GM19463 (cell line): Measurements from ENCODE around the gene MEAF6.
A peak's percentile ranks its signal among the peaks of the same experiment; 100 is the strongest.

ENCODE experiments used
- ATAC-seq: cut with Tn5 transposase; IDR thresholded peaks from one replicate; pipeline ENCODE4 v1.9.1; 2021; ENCODE audit warnings: mild to moderate bottlenecking, moderate library complexity; ENCODE audit not compliant: unreplicated experiment

Gene MEAF6

DNA sequence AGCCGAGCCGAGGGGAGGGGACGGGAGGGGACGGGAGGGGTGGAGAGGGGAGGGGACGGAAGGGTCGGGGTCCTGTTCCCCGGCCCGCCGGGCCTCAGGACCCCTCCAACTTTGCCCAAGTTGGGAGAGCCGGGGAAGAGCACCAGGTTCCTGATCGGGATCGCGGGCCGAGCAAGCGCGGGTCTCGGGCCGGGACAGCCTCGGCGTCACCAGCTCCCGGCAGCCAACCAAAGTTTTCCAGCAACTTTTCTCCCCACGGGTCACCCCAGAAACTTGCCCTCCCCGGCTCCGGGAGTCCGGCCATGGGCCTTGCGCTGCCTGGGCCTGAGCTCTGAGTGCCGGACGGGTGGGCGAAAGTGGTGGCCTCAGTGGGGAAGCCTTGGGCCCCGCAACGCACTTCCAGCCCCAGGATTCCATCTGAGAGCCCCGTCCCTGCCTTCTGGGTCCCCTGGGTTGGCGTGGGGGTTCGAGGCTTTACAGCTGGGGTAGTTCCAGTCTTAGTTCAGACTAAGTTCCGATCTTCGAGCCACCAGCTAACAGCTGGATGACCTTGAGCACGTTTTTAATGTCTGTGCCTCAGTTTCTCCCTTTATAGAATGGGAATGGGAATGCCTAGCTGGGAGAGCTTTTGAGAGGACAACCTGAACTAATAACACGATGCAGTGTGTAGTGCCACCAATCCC, 39.7 kb downstream of the MEAF6 start:
- no peak for ATAC-seq

DNA sequence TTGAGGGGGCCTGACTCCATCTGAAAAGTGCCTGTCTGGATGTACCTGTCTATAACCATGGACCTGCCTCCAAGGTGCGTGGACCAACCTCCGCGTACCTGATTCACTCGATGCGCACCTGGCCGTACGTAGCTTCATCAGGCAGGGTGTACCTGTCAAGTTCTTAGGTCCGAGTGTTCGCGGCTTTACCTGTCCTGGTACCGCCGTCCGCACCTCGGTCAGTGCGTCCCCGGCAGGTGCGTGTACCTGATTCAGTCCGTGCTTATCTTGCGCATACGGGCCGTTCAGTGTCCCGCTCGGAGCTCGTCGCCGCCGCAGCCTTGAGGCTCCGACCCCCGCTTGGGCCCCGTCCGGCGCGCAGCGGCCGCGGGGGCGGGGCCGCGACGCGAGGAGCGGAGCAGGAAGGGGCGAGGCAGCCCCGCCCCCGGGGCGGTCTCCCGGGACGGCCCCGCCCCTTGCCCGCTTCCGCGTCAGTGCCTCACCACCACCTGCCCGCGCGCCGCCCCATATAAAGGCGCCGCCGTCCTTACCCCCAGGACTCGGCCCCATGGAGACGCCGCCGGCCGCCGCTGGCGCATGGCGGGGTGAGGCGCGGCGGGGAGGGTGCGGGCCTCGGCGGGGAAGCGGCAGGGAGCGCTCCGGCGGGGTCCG, 40.4 kb downstream of the MEAF6 start, which contains the start of gene ZC3H12A:
Gene ZC3H12A, plus strand, starts transcription at position 535 of the 651 bp plus-strand sequence. CDS start 917 bp downstream, outside the sequence.
- ATAC-seq: peak; percentile 58

DNA sequence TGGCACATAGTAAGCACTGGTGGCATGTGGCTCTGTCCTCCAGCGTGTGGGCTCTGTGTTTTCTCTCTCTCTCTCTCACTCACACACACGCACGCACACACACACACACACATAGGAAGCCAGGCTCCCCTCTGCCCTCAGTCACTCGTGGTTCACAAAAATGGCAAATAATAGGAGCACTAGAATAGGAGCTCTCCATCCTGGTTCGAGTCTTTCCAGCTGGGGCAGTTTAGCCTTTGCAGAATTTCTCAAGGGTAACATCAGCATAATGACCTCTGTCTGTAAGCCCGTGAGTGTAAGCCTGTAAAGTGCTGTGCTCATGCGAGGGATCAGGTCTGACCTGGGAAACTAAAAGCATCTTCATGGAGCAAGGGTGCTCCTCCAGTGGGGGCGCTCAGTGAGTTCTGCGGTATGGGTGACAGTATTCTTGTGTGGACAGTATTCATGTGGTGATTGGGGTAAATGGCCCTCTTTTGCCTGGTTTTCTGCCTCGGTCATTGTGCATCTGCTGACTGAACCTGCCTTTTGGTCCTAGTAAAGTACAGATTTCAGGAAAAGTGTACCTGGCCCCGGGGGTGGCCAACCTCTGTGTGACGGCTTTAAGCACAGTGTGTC, 41.0 kb downstream of the MEAF6 start:
- ATAC-seq: no peak

DNA sequence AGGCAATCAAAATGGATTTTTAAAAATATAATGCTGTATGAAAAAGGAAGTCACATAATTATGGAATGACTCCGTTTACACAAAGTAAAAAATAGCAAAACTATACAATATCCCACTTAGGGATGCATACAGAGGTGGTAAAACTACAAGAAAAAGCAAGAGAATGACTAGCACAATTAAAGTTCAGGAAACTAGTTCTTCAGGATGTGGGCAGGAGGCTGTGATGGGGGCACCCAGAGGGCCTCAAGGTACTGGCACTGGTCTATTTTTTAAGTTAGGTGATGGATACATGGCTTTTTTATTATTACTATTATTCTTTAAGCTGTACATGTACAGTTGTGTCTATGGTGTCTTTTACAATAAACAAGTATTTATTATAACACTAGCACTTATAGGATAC, 41.6 kb downstream of the MEAF6 start:
- ATAC-seq: no peak

DNA sequence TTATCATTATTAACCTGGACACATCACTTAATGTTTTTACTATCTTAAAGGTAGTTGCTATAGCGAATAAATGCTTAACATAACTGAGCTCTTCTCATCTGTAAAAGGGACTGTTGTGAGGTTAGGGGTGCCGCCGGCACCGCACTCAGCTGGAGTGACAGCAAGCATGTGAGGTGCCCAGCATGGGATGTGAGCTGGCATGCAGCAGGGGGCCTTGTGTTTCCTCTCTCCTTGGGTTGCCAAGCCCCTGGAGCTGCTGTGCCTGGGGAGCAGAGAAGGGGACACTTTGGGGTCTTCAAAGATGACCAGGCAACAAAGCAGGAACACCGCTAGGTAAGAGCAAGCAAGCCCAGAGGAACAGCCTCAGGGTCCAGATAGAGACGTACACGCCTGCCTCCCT, 42.3 kb downstream of the MEAF6 start:
- no peak for ATAC-seq

DNA sequence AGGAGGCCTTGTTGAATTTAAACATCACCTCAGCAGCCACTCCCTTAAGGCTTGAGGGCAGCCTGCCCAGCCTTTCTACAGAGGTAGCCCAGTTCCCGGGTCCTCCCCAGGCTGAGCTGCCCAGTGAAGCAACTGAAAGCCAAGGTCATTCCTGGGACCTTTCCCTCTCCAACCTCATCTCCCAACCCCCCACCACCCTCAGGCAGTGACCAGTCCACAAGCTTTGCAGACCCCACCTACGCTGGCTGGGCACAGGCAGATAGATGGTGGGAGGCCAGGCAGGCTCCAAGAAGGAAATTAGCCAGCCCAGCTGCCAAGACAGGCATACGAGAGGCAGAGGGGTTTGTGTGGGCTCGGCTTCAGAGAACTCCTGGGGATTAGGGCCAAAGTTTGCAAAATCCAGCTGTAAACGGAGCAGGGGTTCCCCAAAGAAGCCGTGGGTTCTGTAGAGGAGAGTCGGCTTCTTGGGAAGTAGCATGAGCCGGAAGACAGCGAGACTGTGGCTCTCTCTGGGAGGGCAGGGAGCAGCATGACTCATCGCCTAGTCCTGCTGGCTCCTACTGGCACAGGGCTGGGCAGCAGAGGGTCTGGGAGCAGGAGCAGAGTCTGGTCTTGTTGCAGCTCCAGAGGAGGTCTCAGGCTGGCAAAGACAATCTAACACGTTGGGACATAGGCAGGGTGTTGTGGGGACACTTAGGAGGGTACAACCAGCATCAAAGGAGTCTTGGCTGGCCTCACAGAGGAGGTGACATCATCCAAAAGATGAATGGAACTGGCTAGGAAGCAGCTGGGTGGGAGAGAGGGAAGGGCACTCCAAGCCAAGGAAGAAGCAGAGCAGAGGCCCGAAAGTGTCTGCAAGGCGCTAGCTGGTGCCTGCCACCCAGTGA, 43.0 kb downstream of the MEAF6 start:
- ATAC-seq: no peak

DNA sequence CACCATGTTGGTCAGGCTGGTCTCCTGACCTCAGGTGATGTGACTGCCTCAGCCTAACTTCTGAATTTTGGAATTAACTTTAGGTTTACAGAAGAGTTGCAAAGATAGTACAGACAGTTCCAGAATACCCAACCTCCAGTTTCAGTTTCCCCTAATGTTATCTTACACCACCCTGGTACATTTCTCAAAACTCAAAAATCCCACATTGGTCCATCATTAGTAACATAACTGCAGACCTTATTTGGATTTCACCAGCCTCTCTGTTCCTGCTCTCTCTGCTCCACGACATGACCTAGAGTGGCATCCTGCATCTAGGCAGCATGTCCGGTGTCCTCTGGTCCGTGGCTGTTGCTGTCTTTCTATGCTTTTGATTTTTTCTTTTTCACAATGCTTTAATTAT, 45.2 kb downstream of the MEAF6 start:
- no peak for ATAC-seq

DNA sequence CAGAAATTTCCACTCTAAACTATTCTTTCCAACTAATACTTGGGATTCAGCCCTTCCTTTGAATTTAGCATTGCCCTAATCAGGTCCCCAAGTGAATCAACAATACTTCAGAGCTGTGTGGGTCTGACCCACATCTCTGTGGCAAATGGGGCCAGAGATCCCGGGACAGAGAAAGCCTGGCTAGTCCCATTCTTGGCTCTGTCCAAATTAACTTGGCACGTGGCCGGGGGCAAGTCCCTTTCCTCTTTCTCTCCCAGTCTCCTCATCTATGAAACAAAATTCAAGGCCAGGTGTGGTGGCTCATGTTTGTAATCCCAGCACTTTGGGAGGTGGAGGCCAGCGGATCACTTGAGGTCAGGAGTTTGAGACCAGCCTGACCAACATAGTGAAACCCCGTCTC, 46.5 kb downstream of the MEAF6 start:
- no peak for ATAC-seq

DNA sequence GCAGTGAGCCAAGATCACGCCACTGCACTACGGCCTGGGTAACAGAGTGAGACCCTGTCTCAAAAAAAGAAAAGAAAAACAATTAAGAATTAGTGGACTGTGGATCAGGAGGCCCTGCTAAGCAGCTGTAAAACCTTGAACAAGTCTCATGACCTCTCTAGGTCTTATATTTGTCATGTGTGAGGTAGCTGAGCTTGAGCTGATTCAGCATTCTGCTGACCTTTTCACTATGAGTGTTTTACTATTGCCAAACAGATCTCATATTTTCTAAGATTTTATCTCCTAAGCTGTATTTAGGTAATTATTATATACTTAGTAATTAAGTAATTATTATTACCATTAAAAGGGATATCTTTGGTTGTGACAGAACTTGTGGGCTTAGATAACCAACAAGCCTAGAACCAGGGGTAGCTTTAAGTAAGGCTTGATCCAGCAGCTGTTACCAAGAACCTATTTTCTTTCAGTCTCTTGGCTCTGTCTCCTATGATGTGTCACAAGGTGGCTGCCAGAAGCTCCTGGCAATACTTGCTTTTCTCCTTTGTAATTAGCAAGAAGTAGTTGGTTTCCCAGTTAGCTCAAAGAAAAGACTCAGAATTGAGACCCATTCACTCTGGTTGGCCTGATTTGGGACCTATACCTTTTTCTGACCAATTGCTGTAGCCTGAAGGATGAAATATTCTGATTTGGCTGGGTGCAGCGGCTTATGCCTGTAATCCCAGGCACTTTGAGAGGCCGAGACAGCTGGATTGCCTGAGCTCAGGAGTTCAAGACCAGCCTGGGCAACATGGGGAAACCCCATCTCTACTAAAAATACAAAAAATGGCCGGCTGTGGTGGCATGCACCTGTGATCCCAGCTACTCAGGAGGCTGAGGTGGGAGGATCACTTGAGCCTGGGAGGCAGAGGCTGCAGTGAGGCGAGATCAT, 48.7 kb downstream of the MEAF6 start:
- ATAC-seq: no peak

DNA sequence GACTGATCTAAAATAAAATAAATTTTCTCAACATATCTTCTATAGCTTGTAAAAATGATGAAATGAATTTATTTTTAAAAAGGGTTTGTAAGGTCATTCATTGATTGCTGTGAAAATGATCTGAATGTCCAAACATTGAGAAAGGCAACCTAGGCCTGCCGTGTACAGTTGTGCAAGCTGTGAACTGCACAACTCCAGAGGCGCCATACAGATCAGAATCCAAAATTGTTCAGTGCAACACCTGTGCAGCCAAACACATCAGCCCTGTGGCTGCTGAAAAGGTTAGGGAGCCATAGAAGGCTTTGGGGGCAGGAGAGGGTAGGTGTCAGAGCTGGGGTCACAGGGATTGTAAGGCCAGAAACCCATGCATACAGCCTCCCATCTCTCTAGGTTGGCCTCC, 50.1 kb downstream of the MEAF6 start:
- ATAC-seq: no peak

DNA sequence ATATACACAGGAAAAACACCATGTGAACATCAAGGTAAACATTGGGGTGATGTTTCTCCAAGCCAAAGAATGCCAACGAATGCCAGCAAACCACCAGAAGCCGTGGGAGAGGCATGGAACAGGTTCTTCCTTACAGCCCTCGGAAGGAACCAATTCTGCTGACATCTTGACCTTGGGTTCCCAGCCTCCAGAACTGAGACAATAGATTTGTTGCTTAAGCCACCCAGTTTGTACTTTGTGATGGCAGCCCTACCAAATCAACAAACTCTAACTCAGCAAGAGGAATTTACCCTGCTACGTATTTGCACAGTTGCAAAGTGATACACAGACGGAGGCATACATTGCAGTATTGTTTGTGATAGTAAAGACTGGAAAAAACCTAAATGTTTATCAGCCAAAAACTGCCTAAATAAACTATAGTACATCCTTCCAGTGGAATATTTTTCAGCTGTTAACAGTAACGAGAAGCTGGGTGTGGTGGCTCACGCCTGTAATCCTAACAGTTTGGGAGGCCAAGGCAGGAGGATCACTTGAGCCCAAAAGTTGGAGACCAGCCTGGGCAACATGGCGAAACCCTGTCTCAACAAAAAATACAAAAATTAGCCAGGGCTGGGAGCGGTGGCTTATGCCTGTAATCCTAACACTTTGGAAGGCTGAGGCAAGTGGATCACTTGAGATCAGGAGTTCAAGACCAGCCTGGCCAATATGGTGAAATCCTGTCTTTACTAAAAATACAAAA, 52.7 kb downstream of the MEAF6 start:
- no peak for ATAC-seq

DNA sequence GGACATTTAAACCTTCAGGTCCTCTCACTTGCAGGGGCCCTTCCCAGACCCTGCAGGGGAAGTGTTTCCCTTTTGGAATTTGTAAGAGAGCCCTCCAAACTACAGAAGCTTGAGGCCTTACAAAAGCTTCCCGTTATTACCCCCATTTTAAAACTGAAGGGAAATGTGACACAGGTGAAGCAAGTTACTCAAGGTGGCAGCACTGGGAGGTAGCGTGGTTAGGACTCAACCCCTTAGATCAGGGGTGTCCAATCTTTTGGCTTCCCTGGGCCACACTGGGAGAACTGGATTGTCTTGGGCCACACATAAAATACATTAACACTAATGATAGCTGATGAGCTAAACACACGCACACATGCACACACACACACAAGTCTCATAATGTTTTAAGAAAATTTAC, 56.0 kb downstream of the MEAF6 start:
- no peak for ATAC-seq

DNA sequence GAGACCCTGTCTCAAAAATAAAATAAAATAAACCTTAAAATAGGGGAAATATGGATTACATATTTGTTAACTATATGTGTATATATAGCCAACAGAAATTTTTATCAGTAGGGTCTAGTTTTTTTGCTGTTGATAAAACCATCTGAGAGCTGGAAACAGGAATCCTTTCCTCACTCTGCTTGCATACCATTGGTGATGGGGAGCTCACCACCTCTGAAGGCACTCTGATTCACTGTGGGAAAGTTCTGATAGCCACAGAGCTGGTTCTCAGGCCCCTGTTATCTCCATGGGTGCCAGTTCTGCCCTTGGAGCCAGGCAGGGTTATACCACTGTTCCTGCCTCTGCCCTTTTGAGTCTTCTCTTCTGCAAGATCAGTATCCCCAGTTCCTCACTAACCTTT, 58.0 kb downstream of the MEAF6 start:
- ATAC-seq: no peak

DNA sequence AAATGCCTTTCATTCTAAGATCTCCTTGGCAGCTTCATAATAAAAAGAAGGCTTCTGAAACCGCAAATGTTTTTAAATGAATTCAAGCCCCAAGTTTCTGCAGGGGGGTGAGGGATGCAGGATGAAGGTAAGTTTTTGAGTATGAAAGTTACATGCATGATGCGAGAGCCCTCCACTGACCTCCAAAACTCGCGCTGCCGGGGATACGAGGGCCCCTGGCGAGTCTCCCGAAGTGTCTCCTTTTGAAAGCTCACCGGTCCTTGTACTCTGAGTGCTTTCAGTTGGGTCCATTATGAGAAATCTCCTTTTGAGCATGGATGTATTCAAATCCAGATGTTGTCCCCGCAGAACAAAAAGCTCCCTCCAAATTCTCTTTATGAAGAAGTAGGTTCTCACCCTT, 59.0 kb downstream of the MEAF6 start:
- no peak for ATAC-seq

DNA sequence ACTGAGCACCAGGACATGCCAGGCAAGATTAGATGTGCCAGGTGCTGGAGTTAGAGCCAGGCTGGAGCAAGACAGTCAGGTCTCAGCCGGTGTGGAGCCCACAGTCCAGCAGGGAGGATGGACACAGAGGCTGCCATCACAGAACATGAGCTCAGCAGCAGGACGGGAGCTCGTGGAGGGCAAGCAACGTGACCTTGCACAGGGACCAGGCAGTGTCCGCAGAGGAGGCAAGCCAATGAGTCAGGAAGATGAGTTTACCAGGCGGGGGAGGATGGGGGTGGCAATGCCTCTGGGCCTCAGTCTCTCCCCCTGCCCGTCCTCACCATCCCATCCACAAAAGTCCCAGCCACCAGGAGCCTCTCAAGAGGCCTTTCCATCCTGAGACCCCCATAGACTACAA, 60.9 kb downstream of the MEAF6 start:
- ATAC-seq: no peak

DNA sequence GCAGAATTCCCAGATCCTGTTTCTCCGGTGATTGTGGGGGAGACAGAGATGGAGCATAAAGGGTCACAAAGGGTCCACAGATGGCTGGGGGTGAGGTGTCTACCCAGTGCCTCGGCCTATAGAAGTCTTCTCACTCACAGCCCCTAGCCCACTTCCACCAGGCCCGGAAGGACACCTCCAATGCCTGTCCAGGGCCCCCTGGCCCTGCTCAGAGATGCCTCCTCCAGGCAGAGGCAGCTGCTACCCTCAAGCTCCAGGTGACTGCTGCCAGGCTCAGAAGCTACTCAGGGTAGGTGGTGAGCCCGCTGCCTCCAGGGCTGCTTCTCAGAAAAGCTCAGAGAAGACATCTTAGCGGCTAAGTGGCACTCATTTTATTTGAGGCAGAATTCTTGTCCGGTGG, 62.1 kb downstream of the MEAF6 start:
- ATAC-seq: no peak

DNA sequence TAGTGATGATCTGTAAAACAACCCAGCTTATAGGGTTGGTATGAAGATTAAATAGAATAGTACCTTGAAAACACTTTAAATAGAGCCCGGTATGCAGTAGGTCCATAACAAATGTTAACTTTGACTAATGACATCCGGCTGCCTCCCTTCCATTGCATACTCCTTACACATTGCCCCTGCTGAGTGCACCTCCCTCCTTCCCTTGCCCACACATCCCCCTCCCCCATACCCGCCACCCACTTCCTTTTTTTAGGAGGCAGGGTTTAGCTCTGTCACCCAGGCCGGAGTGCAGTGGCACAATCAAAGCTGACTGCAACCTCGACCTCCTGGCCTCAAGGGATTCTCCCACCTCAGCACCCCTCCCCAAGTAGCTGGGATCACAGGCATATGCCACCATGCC, 64.6 kb downstream of the MEAF6 start:
- ATAC-seq: no peak

DNA sequence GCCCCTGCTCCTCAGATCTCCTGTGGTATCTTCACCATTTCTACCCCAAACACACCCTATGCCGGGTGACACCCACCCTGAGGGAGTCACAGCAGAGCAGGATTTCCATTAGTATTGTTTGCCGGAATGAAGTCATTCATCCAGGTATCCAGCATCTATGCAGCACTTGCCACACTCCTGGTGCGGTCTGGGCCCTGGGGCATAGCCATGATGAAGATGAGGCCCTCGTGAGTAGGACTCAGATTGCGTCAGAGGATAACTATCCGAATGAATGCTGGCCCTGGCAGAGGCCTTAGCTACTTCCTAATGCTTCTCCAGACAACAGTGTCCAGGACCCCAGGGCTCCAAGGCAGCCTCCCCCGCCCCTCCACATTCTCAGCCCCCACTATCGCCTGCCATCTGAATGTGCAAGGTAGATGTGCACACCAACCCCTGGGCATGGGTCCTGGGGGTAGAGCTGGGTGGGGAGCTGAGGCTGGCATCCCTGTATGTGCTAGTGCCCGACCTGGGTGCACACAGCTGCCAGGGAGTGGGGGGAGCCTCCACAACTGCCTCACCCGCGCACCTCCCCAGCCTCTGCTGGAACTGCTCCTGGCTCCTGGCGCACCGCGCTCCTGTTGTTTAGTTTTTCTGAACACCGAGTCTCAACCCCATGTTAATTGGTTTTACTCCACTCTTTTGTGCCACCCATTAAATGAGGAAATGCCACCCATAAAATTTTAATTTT, 65.7 kb downstream of the MEAF6 start:
- ATAC-seq: no peak

DNA sequence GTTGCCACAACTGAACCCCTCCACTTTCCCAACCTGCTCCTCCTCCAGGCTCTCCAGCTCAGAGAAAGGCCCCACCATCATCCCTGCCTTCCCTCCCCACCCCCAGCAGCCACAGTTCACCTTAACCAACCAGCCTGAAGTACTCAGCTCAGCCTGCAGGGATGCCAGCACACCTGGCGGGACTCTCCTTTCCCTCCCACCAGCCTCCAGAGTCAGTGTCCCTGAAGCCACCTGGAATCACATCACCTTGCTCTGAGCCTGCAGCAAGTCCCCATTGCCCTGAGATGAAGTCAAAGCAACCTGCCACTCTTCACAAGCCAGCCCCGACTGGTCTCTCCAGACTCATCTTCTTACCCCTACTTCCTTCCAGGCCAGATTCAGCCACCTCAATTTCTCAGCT, 66.4 kb downstream of the MEAF6 start:
- no peak for ATAC-seq
